ENCODE data around the gene ZNF385B.

Gene ZNF385B

DNA sequence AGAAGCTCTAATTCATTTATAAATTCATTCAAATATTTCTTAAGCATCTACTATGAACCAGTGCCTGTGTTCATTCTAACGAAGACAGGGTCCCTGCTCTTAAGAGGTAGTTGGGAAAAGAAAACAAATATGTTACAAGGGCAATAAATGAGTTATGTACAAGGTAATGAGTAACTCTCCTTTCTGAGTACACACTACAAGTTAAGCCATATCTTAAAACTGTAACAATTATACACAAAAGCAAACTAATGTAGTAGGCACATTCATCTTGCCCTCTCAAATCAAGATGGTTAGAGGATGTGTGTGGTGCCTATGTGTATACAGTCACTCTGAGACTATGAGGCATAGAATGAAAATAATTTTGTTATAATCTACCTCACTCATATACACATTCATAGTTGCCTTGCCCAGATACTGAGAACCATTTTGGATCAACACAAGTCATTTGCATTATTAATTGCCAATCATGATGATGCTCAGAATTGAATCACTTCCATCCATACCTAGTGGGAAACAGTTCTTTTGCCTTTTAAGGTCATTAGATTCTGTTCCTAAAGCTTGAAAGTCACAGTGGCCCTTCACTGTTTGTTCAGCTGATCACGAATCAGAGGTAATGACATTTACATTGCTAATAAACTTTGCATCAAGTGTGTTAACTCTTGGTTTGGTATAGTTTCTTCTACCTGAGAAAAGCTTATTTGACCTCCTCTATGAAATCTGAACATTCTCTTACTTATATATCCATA is 283.1 kb downstream of the ZNF385B start:
- no peak for DNase-seq

DNA sequence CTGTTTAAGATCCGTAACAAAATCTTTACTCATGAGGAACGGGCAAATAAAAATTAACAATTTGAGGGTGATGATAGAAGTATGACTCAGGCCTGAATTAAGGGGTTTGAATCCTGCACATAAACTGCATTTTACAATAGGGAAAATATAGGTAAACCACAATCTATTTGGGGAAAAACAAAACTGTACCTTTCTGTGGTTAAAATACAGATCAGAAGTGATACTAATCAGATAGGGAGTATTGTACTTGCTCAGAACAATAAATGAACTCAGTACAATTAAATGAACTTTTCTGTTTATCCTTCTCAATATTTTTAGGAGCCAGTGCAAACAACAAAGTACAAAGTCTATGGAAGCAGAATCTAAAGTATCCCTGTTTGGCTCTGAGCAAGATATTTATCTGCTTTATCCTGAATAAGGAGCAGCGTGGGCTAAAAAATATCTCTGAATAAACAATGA is 287.3 kb downstream of the ZNF385B start:
- no peak for DNase-seq

DNA sequence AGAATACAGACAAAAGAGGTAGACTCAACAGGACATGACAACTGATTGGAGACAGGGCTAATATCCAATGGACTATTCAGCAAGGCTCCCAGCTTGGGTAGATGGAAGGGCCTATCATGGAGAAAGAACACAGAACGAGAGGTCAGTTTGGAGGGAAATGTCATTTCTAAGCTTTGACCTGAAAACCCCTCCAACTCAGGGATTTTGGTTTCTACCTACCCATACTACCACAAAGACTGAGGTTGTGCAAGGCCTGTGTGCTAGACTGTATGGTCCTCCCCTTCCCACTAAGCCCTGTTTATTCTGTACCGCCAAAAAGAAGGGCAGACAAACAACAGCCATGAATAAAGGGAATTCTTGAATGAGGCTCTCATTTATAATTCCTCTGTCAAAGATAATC is 288.9 kb downstream of the ZNF385B start:
- DNase-seq: no peak

DNA sequence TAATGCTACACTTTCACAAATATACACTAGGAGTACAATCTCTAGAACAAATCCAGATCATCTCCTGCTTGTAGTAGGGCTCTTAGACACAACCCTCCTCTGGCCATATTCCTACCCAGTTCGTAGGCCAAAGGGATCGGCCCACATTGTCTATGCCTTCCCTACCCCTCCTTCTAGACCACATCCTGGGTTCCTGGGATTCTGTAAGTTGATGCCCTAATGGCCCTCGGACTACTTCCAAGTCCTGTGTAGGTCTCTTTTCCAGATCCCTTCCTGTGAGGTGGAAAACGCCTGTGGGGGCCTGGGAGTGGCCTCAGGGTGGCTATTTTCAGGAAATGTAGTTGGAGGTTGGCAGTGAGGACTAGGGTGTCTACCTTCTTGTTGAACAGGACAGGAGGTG is 289.7 kb downstream of the ZNF385B start:
- DNase-seq: no peak

DNA sequence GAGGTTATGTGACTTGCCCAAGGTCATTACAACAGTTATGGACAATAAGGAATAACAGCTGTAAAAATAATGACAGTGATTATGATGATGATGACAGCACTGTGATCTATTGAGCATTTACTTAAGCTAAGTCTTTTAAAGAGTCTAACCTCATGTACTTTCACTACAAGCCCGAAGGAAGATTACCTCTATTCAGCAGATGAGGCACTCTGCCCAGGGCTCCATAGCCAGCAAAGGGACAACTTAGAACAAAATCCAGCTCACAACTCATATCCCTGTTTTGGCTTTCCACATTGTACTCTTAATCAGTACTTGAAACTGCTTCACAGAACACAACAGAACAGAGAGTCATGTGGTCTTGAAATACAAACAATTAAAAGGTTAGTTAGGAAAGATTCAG is 290.2 kb downstream of the ZNF385B start:
- DNase-seq: no peak

DNA sequence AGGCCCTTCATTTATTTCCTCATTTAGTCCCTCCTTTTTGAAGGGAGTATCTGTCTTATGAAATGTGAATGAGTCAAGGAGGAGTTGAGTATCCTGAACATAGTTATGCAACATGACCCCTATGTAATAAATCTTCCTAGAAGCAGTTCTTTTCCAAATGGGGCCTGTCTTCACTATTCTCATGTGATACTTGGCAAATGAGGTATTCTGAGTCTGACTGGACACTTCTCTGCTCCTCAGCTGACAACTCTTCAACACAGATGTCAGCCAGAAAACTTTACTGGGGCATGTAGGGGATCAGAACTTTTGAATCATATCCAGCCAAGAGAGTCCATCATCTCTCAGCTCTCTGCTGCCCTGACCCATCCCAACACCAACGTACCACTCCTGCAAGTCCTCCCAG is 291.6 kb downstream of the ZNF385B start:
- no peak for DNase-seq

DNA sequence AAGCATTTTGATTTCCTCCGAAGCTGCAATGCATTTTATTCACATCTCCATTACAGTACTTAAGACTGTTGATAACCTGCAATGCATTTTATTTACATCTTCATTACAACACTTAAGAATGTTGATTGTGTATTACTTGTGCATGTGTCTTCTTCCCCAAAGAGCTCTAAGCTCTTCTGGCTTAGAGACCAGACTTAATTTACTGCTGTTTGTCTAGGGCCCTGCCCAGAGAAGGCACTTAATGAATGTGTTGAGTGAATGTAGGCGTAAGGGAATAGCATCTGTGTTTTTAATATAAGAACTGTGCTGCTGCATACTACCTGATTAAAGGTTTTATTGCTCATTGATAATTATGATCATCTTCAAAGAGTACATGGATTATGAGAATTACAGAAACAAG is 295.6 kb downstream of the ZNF385B start:
- no peak for DNase-seq

DNA sequence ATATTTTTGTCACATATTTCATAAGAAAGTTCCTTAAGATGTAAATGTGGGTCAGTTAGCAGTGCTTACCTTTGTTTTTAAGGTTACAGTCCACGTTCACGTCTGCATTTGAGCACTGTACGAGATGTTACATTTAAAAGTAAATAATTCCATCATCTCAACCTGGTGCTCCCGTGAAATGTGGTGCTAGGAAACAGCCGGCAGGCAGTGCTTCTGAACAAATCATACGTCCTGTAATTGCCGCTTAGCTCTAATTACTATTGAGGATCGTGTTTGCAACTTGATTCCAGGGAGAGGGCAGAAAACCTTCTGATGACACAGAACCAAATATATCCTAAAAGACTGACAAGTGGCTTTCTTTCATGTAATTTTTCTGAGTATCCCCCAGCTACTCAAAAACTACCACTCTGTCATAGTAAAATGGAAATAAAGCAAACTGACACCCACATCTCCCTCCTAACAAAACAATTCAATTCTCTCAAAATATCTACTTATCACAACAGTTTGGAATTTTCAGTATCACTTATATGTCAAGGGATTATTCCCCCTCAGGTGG is 299.0 kb downstream of the ZNF385B start:
- peak; percentile 89 for DNase-seq

DNA sequence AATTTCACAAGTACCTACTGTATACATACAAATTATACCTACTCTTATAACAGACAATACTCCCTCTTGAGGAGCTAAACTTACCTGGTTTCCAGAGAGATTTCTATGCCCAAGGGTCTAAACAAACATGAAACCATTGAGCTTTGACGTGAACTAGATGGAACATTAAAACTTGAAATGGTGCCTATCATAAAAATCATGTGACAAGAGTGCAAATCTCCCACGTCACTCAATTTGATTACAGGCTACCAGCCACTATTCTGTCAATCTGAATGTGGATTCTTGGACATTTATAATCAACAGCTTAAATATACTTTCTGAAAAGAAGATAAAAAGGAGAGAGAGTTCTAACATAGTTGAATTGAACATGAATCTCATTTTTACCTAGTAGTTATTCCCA is 299.7 kb downstream of the ZNF385B start:
- peak; percentile 41 for DNase-seq

DNA sequence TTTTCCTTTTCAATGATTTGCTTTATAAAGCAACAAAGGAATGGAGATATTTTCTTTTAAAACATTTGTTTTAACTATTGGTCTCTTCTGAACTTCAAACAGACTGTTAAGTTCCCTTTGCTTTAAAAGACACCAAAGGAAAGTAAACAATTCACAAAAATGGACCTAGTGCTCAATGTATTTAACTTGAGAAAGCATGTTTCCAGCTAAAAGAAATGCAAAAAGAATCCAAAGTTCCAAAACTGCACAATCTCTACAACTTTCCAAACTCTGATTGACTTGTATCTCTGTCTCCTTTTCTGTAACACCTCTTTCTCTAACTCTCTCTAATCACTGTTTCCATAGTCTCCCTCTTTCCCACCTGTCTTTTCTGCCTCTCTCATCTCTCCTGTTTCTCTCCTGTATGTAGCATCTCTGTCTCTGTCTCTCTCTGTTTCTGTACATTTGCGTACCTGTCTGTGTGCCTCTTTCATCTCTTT is 301.1 kb downstream of the ZNF385B start:
- no peak for DNase-seq

DNA sequence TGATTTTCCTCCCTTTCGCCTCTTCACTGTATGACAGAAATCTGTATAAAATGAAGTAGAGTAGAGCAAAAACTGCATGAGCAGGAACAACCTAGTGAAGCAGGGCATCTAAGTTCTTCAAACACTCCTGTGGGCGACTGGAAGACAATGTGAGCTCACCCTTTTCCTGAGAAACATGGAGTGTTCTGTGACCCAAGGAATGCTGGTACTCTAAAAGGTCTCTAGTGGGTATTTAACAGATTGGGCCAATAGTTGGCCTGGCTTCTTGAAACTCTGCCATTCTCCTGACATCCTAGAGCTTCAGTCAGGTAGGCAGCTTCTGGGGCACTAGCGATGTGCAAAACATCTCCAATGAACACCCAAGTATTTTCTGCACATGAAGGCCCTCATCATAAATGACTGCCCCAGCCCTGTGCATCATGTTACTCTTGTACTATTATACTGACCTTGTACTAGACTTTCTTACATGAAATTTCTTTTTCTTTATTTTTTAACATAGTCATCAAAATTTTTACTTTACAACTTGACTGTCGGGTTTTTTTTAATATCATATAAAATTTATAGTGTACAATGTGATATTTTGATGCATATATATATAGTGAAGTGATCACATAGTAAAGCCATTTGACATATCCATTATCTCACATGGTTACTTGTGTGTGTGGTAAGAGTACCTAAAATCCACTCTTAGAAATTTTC is 302.2 kb downstream of the ZNF385B start:
- DNase-seq: no peak

DNA sequence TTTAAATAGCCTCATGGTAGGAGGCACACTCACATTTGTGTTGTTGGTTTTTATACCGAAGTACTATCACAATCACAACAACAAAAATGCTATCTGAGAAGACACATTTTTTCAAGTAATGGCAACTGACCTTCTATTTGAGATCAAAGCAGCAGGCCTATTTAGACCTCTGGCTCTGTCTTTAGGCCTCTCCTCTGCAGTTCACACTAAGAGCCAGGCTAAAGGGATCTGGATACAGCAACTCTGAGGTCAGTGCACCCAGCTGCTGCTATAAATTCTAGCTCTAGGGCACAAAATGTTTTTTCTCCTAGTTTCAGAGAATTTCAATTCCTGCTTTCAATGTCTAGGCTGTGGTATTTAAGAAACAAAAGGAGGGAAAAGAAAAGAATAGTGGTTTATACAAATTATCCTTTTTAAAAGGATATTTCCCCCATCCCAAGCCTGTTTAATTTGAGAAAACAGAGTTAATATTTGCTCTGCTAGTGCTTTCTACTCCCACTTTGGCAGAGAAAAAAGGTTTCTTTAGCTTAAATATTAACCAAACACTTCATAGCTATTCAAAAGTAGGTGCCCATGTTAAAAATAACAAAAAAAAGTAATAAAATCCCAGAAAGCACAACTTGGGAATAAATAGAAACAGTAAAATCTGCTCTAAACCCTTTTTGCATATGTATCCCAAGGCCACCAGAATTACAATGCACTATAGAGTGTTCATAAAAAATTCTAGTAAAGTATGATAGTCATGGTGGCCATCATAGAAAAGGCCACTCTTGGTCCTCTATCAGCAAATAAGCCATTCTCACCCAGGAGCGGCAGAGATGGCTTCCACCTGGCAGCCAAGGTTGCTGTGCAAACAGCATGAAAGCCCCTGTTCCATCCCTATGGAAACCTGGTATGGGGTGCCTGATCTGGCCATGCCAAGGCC is 303.1 kb downstream of the ZNF385B start:
- no peak for DNase-seq

DNA sequence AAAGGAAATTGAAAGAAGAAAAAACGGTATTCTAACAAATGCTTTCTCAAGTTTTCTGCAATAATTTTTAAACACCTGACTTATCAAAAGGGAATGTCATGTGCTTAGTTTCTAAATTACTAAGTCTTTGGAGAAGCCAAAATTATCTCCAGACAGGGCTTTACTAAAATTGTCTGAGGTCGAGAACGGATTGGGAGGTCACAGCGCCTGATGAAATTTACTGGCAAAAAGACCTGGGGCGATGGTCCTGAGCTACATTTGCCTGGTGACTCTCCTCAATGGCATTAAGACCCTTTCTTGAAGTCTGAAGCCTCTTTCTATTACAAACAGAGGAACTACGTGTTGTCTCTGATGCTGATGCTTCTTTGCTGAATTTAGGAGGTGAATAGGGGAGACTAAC is 305.0 kb downstream of the ZNF385B start:
- no peak for DNase-seq

DNA sequence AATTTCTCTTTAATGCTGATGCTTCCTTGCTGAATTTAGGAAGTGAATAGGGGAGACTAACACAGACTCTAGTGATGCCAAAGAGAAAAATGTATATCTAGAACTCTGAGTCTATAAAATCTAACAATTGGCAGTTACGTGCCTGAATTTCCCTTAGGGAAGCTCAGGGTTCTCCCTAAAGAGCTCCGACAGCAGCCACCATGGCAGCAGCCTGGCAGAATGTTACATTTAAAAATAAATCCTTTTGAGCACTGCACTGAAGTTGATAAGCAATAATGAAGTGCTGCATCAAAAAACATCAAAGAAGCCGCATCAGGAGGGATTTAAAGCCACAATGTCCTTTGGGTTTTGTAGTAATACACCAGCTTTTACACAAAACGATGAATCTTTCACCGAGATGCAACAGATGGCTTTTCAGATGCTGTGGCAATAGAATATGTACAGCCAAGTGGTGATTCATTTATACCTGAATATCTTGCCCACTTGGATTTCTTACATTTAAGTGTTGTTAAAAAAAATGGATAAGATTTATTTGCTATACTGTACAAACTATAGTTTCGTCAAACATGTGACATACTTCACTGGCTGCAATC is 305.6 kb downstream of the ZNF385B start:
- DNase-seq: peak; percentile 45

DNA sequence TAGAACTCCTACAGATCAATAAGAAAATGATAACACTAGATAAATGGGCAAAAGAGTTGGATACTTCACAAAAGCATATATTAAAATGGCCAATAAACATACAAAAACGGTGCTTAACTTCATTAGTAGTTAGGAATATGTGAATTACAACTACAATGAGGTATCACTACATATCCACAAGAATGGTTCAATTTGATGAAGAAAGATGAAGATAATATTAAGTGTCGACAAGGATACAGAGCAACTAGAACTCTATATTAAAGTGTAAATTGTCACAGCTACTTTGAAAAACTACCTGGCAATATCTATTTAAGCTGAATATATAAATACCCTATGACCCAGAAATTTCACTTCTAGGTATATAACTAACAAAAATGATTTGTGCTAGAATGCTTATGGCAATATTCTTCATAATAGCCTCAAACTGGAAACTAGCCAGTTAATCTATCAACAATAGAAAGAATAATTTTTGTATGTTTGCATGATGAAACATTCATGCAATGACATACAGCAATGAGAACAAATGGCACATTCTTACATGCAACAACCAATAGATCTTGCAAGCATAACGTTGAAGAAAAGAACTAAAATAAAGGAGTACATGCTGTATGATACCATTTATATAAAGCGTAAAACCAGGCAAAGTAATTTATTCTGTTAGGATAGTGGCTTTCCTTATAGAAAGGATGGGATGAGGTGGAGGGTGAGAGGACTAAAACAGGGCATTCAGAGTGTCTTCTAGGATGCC is 306.6 kb downstream of the ZNF385B start:
- no peak for DNase-seq

DNA sequence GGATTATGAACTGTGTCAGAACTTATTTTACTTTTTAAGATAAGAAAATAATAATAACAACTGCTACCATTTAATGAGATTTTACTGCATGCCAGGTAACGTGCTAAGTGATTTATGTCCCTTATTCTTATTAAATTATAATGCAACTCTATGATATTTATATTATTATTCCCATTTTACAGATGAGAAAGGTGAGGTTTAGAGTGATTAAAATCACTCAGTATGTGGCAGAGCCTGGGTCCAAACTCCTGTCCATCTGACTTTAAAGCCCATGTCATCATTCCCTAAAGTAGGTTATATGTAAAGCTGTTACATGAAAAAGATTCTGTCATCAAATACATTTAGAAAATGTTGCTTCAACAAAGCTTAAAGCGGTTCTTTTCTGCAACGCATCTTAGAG is 308.0 kb downstream of the ZNF385B start:
- DNase-seq: no peak

DNA sequence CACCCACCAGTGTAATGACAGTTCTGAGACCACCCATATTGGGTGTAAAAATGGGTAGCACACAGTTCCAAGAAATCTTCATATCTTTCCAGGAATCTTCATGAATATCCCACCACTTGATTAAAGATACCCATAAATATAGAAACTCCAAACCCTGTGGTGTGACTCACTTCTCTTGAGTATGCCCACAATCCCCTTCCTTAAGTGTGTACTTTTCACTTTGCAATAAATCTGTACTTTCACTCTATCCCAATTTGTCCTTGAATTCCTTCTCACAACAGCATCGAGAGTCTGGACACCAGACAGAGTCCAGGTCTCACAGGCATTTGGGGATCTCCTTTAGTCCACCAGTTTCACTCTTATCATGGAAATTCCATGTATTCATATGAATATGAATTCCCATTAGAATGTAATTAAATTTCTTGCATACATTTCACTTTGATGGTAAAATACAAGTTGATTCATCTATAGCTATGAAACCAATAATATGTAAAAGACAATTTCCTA is 309.8 kb downstream of the ZNF385B start:
- no peak for DNase-seq

DNA sequence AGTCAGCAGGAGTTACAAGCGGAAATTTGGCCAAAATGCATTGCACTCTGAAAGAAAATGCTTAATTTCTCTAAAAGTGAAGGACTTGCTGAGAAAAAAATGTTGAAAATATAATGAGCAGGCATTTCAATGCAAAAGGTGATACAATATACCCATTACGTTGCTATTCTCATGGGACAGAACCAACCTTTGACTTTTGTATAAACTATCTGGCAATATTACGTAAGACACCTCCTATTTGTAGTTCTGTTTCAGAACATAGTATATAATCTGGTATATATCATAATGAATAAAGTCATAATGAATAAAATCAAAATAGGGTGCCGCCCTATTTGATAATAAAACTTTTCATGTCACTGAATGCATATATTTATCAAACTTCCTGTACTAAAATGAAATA is 310.6 kb downstream of the ZNF385B start:
- DNase-seq: no peak

DNA sequence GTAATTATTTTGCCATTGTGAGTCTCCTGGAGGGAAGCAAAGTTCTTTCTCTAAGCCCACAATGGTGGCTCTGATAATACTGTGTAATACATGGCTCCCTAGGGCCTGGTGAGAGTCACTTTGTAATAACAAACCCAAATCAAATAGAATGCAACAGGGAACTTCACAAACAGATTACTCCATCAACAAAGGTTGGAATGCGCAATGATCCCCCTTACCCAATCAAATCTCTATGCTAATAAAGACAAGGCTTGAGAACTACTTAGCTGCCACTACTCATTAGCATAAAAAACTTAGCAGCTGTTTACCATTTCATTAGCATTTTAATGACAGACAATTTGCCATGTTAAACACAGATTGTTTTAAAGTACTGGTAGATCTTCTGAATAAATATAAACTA is 311.2 kb downstream of the ZNF385B start:
- DNase-seq: no peak

DNA sequence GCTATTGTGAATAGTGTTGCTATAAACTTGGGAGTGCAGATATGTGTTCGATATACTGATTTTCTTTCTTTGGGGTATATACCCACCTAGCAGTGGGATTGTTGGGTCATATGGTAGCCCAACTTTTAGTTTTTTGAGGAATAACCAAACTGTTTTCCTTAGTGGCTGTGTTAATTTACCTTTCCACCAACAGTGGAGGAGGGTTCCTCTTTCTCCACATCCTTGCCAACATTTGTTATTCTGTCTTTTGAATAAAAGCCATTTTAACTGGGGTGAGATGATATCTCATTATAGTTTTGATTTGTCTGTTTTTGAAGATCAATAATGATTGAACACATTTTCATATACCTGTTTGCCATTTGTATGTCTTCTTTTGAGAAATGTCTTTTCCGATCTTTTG is 314.8 kb downstream of the ZNF385B start:
- no peak for DNase-seq

DNA sequence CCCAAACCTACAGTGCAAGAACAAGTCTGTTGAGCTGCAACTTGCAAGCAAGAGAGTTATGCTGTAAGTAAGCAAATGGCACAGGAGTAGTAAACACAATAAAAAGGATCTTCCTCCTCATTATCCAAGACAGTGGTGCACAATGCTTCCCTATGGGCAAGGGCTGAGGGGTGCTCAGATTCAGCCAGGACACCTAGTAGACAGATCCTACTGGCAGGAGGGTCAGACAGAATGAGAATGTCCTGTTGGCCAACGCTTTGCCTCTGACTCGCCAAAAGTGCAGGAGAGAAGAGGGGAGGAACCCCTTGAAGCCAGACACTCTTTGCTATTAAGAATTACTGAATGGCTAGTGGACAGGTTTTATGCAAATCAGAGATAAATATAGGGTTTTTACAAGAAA is 316.4 kb downstream of the ZNF385B start:
- no peak for DNase-seq
